SK-N-SH (cell line): ENCODE results near the gene CNTLN.

ENCODE experiments used
- CTCF ChIP-seq: fragments of 200-600 bp; sonication (generic); IDR thresholded peaks from 2 replicates; pipeline ENCODE4 v1.6.1; 2017; ENCODE audit warnings: antibody characterized with exemption, mild to moderate bottlenecking, moderate library complexity
- MEF2A ChIP-seq: IDR thresholded peaks from 2 replicates; pipeline ENCODE4 v1.4.0; 2012; ENCODE audit warnings: low read depth, borderline replicate concordance
- TF ChIP-seq, protein P1 (sequence below): fragments of 150-350 bp; IDR thresholded peaks from 2 replicates; pipeline ENCODE4 v1.6.1; 2016; ENCODE audit warnings: mild to moderate bottlenecking, low read depth, low read length
- TF ChIP-seq, protein P2 (sequence below): IDR thresholded peaks from 2 replicates; pipeline ENCODE4; 2012

DNA sequence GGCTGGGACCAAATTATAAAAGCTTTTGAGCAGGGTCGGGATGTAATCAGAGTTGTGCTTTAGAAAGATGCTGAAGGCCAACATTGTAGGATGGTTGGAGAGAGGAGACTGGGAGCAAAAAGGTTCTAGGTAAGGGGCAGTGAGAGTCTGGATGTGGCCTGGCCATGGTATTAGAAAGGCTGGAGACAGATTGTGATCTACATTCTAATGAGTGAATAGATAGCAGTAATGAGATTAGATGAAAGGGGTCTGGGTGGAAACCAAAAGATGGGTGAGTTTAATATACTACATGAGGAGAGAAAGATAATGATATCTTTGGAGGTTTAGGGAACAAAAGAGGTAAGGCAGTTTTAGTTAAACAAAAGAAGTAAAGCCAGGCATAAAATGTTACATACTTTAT is 355.3 kb downstream of the CNTLN start:
- TF ChIP-seq, protein P1, sequence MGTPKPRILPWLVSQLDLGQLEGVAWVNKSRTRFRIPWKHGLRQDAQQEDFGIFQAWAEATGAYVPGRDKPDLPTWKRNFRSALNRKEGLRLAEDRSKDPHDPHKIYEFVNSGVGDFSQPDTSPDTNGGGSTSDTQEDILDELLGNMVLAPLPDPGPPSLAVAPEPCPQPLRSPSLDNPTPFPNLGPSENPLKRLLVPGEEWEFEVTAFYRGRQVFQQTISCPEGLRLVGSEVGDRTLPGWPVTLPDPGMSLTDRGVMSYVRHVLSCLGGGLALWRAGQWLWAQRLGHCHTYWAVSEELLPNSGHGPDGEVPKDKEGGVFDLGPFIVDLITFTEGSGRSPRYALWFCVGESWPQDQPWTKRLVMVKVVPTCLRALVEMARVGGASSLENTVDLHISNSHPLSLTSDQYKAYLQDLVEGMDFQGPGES, result no peak
- TF ChIP-seq MEF2A (no peak), CTCF (no peak)
- TF ChIP-seq, protein P2, sequence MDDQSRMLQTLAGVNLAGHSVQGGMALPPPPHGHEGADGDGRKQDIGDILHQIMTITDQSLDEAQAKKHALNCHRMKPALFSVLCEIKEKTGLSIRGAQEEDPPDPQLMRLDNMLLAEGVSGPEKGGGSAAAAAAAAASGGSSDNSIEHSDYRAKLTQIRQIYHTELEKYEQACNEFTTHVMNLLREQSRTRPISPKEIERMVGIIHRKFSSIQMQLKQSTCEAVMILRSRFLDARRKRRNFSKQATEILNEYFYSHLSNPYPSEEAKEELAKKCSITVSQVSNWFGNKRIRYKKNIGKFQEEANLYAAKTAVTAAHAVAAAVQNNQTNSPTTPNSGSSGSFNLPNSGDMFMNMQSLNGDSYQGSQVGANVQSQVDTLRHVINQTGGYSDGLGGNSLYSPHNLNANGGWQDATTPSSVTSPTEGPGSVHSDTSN, result no peak
